Fibroblast of villous mesenchyme (primary cell): Measurements from ENCODE around the gene SPRR2G. TPM values are rescaled to one million over a fixed set of nuclear protein-coding genes. Genes with fewer than 3 reads are reported as not detected.
"Not testable (repeated sequence)": the region's sequence is repeated elsewhere in the genome, so short reads cannot be mapped to it uniquely, and the experiment has no call there.

ENCODE experiments used
- DNase-seq: peaks from one replicate; pipeline ENCODE4 v3.0.0-alpha.2; 2010; ENCODE audit warnings: low read depth
- H3K4me3 ChIP-seq: 2 replicates; pipeline ENCODE4 v1.5.1; 2011; ENCODE audit warnings: low read depth, mild to moderate bottlenecking, low read length
- total RNA-seq: library from RNA; depleted of rRNA; stranded (reverse); fragments of >200 nt; gene quantifications from 2 replicates; pipeline ENCODE4 v1.2.3, GENCODE V29; 2012
- TF ChIP-seq, protein P1 (sequence below): IDR thresholded peaks from 2 replicates; pipeline ENCODE4 v1.5.1; 2012; ENCODE audit warnings: low read depth, mild to moderate bottlenecking, low read length; ENCODE audit not compliant: insufficient read depth

SPRR2G gene
- total RNA-seq, 1 donor: not detected

DNA sequence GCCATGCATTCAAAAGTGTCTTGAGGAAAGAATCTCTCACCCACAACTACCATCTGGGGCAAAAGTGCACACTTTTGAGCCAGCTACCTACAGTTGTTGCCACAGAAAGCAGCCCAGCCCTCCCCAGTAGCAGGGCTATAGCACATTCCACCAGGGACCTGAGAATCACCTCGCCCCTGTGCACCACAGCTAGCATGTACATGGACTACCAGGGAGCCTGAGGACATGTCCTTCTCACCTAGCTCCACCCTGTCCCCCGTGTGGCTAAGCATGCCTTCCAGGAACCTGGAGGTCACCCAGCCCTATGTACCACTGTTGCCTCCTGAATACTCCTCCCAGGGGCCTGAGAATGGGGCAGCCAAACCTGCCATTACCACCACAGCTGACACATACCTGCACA lies 16.9 kb downstream of the SPRR2G start:
- no peak for DNase-seq
- no peak overlapping the region for H3K4me3 ChIP-seq
- TF ChIP-seq, protein P1, sequence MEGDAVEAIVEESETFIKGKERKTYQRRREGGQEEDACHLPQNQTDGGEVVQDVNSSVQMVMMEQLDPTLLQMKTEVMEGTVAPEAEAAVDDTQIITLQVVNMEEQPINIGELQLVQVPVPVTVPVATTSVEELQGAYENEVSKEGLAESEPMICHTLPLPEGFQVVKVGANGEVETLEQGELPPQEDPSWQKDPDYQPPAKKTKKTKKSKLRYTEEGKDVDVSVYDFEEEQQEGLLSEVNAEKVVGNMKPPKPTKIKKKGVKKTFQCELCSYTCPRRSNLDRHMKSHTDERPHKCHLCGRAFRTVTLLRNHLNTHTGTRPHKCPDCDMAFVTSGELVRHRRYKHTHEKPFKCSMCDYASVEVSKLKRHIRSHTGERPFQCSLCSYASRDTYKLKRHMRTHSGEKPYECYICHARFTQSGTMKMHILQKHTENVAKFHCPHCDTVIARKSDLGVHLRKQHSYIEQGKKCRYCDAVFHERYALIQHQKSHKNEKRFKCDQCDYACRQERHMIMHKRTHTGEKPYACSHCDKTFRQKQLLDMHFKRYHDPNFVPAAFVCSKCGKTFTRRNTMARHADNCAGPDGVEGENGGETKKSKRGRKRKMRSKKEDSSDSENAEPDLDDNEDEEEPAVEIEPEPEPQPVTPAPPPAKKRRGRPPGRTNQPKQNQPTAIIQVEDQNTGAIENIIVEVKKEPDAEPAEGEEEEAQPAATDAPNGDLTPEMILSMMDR: no peak

DNA sequence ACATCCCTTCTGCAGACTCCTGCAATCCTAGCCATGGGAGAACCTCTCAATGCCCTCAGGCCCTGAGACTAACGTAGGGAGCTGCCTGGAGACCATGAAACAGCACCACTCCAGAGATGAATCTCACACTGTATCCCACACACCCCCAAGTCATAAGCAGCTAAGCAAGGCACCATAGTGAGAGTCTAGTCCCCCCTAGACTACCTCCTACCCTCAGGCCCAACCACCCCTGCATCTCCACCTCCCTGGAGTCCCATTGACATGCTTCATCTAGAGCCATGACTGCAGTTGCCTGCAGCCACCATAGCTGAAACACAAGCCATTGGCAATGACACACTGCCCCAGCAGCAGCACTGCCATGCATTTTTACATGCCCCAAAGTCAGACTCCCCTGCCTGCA lies 17.4 kb downstream of the SPRR2G start:
- no peak overlapping the region for H3K4me3 ChIP-seq
- TF ChIP-seq, protein P1: no peak
- no peak for DNase-seq

DNA sequence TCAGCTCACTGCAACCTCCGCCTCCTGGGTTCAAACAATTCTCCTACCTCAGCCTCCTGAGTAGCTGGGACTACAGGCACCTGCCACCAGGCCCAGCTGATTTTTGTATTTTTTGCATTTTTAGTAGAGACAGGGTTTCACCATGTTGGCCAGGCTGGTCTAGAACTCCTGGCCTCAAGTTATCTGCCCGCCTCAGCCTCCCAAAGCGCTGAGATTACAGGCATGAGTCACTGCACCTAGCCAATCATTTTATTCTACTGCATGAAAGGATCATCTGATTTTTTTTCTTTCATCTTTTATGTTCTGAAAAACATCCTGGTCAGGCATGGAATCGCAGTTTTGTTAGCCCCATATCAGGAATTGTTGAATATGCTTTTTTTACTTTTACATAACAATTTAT lies 22.0 kb downstream of the SPRR2G start:
- DNase-seq, H3K4me3 ChIP-seq: not testable (repeated sequence)

DNA sequence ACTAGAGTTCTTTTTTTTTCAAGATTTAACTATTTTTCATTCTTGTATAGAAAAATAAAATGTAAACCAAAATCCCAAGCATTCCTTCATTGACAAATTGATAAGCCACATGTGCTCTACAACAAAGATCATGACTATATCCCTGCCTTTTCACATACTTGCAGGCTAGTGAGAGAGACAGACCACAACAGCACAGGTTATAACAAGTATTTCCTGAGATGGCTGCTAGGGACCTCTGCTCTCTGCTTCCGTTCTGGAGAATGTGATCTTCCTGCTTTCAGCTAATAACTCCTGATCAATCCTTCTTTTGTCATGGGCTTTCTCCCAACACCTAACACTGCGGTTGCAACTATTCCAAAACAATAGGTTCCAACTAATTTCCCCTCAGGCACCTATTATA lies 23.4 kb downstream of the SPRR2G start:
- no peak overlapping the region for H3K4me3 ChIP-seq
- TF ChIP-seq, protein P1: no peak
- no peak for DNase-seq

DNA sequence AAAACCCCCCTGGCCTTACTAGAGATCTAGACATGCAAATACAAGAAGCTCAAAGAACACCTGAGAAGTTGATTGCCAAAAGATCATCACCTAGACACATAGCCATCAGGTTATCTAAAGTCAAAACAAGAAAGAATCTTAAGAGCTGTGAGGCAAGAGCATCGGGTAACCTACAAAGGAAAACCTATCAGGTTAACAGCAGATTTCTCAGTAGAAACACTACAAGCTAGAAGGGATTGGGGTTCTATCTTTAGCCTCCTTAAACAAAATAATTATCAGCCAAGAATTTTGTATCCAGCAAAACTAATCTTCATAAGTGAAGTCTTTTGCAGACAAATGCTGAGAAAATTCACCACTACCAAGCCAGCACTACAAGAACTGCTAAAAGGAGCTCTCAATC lies 25.2 kb downstream of the SPRR2G start:
- H3K4me3 ChIP-seq: no peak overlapping the region
- DNase-seq: no peak
- TF ChIP-seq, protein P1: no peak

DNA sequence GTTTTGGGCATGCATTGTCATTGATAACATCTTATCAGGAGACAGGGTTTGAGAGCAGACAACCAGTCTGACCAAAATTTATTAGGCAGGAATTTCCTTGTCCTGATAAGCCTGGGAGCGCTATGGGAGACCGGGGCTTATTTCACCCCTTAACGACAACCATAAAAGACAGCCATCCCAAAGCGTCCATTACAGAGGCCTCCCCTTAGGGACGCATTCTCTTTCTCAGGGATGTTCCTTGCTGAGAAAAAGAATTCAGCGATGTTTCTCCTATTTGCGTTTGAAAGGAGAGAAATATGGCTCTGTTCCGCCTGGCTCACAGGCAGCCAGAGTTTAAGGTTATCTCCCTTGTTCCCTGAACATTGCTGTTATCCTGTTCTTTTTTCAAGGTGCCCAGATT lies 26.9 kb downstream of the SPRR2G start:
- not testable (repeated sequence) for DNase-seq, H3K4me3 ChIP-seq

DNA sequence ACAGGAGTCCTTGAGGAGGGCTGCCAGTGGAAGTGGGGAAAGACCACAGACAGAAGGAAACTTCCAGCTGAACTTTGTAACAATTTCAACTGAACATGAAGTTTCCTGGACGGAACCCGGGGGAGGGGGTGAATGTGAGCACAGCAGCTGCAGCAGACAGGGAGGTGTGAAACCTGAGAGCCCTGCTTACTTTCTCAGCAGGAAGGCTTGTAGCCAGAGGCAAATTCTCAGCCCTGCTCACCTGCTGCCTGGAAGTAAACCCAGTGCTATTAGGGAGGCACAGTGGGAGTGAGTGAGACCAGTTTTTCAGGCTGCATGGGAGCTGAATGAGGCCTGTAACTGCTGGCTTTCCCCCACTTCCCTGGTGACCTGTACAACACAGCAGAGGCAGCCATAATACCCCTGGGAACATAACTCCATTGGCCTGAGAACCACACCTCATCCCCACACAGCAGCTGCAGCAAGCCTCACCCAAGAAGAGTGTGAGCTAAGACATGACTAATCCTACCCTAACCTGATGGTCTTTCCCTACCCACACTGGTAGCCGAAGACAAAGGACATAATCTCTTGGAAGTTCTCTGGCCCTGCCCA lies 27.8 kb downstream of the SPRR2G start:
- DNase-seq: no peak
- no peak overlapping the region for H3K4me3 ChIP-seq
- TF ChIP-seq, protein P1: no peak

DNA sequence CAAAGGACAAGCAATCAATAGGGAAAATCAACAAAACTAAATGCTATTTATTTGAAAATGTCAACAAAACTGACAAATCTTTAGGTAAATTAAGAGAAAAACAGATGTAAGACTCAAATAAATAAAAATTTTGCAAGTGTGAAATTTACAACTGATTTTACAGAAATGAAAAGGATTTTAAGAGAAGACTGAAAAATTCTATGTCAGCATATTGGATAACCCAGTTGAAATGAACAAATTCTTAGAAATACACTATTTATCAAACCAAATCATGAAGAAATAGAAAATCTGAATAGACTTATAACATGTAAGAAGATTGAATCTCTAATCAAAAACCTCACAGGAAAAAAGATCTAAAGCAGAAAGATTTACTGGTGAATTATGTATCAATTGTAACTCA lies 29.7 kb downstream of the SPRR2G start:
- H3K4me3 ChIP-seq: no peak overlapping the region
- TF ChIP-seq, protein P1: no peak
- DNase-seq: no peak
